A549 (cell line): ENCODE results near the gene IFT74. TPM values are rescaled to one million over a fixed set of nuclear protein-coding genes. Genes with fewer than 3 reads are reported as not detected.
"Not testable (repeated sequence)": the region's sequence is repeated elsewhere in the genome, so short reads cannot be mapped to it uniquely, and the experiment has no call there.

Experiments used
- ATAC-seq, 2 experiments: fragments of 200-7000 bp in 1 of 2; fragments of >200 bp in 1 of 2; cut with Nextera tagmentation in 1 of 2; cut with Tn5 transposase in 1 of 2; 3 replicates each; pipeline versions ENCODE4 v1.8.0 to v1.9.1; 2018 to 2020; ENCODE audit warnings: mild to moderate bottlenecking in 1 of 2, moderate library complexity in 1 of 2
- CTCF ChIA-PET: fragments of 300-600 bp; sonication (Branson Sonifier 250); formaldehyde crosslinking; extraction: SDS; loops from one replicate; lab custom pipeline; 2021; ENCODE audit warnings: antibody characterized with exemption, inconsistent platforms; lab: Yijun Ruan, JAX
- POLR2A ChIA-PET: fragments of 350-600 bp; formaldehyde crosslinking; extraction: SDS; loops from one replicate; lab custom pipeline; 2021; ENCODE audit warnings: antibody characterized with exemption, inconsistent platforms; lab: Yijun Ruan, JAX
- DNase-seq, 2 experiments: peaks; one replicate each; pipeline versions ENCODE4 v3.0.0 to v3.0.0-alpha.2; 2011 to 2016; ENCODE audit warnings: low read depth in 1 of 2, low spot score in 1 of 2
- FAIRE-seq: peaks from 2 replicates; lab custom pipeline; 2011; peaks lifted over from hg19 to GRCh38; lab: Jason Lieb, UNC
- H3K27ac ChIP-seq, 2 experiments: fragments of >200 bp; sonication (Bioruptor Twin); formaldehyde crosslinking; 3 replicates each; pipeline ENCODE4 v1.5.1; 2016 to 2017
- H3K4me1 ChIP-seq: fragments of >200 bp; sonication (Bioruptor Twin); formaldehyde crosslinking; 3 replicates; pipeline ENCODE4 v1.6.1; 2016
- H3K4me2 ChIP-seq: fragments of >200 bp; sonication (Bioruptor Twin); formaldehyde crosslinking; 3 replicates; pipeline ENCODE4 v1.6.1; 2016
- H3K4me3 ChIP-seq: fragments of >200 bp; sonication (Bioruptor Twin); formaldehyde crosslinking; 3 replicates; pipeline ENCODE4 v1.5.1; 2016
- H3K9me3 ChIP-seq: fragments of >200 bp; sonication (Bioruptor Twin); formaldehyde crosslinking; 3 replicates; pipeline ENCODE4 v1.6.1; 2016
- CBX8 ChIP-seq: fragments of 200-600 bp; sonication (generic); IDR thresholded peaks from 2 replicates; pipeline ENCODE4 v1.6.1; 2016
- CEBPB ChIP-seq, 2 experiments: fragments of >200 bp in 1 of 2; sonication (Bioruptor Twin) in 1 of 2; formaldehyde crosslinking in 1 of 2; IDR thresholded peaks; 2 replicates each; pipeline ENCODE4 v1.6.1; 2012 to 2016
- CHD4 ChIP-seq: fragments of 200-600 bp; sonication (generic); IDR thresholded peaks from 2 replicates; pipeline ENCODE4 v1.6.1; 2016; ENCODE audit warnings: antibody characterized with exemption, mild to moderate bottlenecking, borderline replicate concordance
- ESRRA ChIP-seq: fragments of 150-350 bp; IDR thresholded peaks from 2 replicates; pipeline ENCODE4 v1.6.1; 2014; ENCODE audit warnings: mild to moderate bottlenecking, low read length, borderline replicate concordance
- FOXS1 ChIP-seq: fragments of 250-450 bp; sonication (Bioruptor Pico); IDR thresholded peaks from 2 replicates; pipeline ENCODE4 v1.5.0; 2020; ENCODE audit warnings: mild to moderate bottlenecking, moderate library complexity
- GATA3 ChIP-seq: IDR thresholded peaks from 2 replicates; pipeline ENCODE4 v1.6.1; 2012; ENCODE audit warnings: borderline replicate concordance
- JUN ChIP-seq, 2 experiments: fragments of >200 bp; sonication (Bioruptor Twin); formaldehyde crosslinking; IDR thresholded peaks; 2 replicates in 1 of 2; 3 replicates in 1 of 2; pipeline ENCODE4 v1.6.1; 2016 to 2017
- MAFK ChIP-seq: fragments of 450-650 bp; IDR thresholded peaks from 2 replicates; pipeline ENCODE4 v1.6.1; 2014; ENCODE audit not compliant: partially characterized antibody
- NR3C1 ChIP-seq: fragments of >200 bp; sonication (Bioruptor Twin); formaldehyde crosslinking; IDR thresholded peaks from 3 replicates; pipeline ENCODE4 v1.6.1; 2017
- PHF8 ChIP-seq: fragments of 200-600 bp; sonication (generic); IDR thresholded peaks from 2 replicates; pipeline ENCODE4 v1.6.1; 2016; ENCODE audit warnings: low read depth, mild to moderate bottlenecking, antibody characterized with exemption, moderate library complexity, borderline replicate concordance
- POLR2AphosphoS2 ChIP-seq: conservative IDR thresholded peaks from 2 replicates; pipeline ENCODE4 v1.6.1; 2012; ENCODE audit warnings: low read length, improper control_type of control experiment, inconsistent platforms
- RARB ChIP-seq: fragments of 250-450 bp; sonication (Bioruptor Pico); IDR thresholded peaks from 2 replicates; pipeline ENCODE4 v1.8.0; 2021; ENCODE audit warnings: mild to moderate bottlenecking, moderate library complexity
- RCOR1 ChIP-seq: fragments of 150-350 bp; IDR thresholded peaks from 2 replicates; pipeline ENCODE4 v1.6.1; 2014; ENCODE audit warnings: antibody characterized with exemption, low read length, low read depth
- RFX5 ChIP-seq: fragments of 450-650 bp; IDR thresholded peaks from 2 replicates; pipeline ENCODE4 v1.7.1; 2014; ENCODE audit warnings: antibody characterized with exemption, mild to moderate bottlenecking, moderate library complexity
- TP53 ChIP-seq: fragments of 250-450 bp; sonication (Bioruptor Pico); IDR thresholded peaks from 2 replicates; pipeline ENCODE4 v1.5.0; 2021; ENCODE audit warnings: mild to moderate bottlenecking, moderate library complexity
- WGBS: methylation state at CpG from one replicate; pipeline ENCODE4 v1.1.6; 2017; ENCODE audit errors: missing lambda C conversion rate; 5-methylcytosine and 5-hydroxymethylcytosine counted together
- polyA plus RNA-seq, 4 experiments: library from polyadenylated mRNA; depleted of rRNA in 3 of 4; stranded (reverse); fragments of >200 nt; fragmentation: RNase III in 1 of 4; extraction: RNeasy Plus Mini Kit Qiagen cat#74134 plus additional on column Dnase treatment in 1 of 4; gene quantifications; 2 replicates in 3 of 4; 3 replicates in 1 of 4; pipeline ENCODE4 v1.2.3, GENCODE V29; 2011 to 2017

Gene IFT74
- polyA plus RNA-seq, 2 of the 4 experiments (the other 2 are of a cell fraction), result 16.1 to 26.3 TPM

DNA sequence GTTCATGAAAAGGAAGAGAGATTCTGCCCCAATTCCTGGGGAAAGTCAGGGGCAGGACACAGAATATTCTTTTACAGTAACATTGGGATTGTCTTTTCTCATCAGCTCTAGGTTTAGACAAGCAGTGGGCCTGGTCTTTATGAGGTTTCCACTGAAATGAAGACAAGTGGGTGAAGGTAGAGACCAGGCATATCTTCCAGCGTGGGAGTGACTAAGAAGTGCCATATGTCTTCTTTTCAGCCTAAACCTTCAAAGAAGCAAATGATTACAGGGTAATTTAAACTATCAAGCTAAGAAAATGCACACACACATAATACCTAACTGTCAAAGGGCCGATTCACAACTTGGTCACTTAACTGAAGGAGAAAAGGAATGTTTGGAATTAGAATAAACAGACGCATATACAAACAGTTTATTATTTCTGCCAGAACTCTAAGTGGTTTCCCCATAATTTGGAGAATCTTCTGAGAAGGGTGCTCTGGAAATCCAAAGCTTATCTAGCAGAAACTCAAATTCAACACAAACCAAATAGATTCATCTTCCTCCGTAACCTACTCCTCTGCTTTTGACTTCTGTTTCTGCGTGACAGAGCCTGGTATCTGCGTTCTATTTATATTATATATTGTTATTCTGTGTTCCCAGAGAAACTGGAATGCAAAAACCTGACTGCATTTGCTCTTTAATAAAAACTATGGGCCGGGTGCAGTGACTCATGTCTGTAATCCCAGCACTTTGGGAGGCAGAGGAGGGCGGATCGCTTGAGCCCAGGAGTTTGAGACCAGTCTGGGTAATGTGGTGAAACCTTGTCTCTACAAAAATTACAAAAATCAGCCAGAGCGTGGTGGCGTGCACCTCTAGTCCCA, 130.8 kb downstream of the IFT74 start:
- Histone ChIP-seq H3K9me3 (no peaks in the 10 kb centered on the region), H3K4me2 (no peak overlapping the region), H3K4me1 (no peaks in the 10 kb centered on the region), H3K4me3 (no peak overlapping the region), H3K27ac (no peak overlapping the region)
- CTCF ChIA-PET, result no interaction called here
- ATAC-seq (no peak; a peak in 2 of 6 replicates), DNase-seq (no peak), FAIRE-seq (no peak)
- POLR2A ChIA-PET, result no interaction called here
- 67% methylated on average over 11 of the region's 11 CpGs for WGBS
- TF ChIP-seq ESRRA (no peak), TP53 (CRISPR knock-in tag) (no peak)

DNA sequence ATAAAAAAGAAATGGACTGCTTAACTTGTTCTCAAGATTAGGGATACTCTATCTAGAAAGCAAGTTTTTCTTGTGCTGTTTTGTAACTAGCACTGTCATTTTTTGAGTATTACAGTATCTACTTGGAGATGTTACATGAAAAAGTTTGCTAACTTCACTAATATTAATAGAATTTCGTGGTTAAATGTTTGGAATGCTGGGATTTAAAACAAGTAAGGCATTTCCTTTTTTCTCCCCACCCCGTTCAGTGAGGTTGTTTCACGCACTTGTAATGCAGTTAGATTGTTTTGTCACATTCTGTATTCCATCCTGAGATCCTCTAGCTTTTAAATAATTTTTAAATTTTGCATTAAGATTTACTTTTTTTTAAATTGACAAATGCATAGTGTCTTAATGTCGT, 132.8 kb downstream of the IFT74 start:
- POLR2A ChIA-PET, result no interaction called here
- TF ChIP-seq GATA3 (no peak), RARB (CRISPR knock-in tag) (no peak), CBX8 (no peak), PHF8 (no peak)
- TF ChIP-seq, all 56 proteins: peak for 0
- DNase-seq (no peak), FAIRE-seq (no peak), ATAC-seq (no peak)
- Histone ChIP-seq H3K4me3 (no peak overlapping the region), H3K9me3 (no peaks in the 10 kb centered on the region), H3K4me1 (no peaks in the 10 kb centered on the region), H3K4me2 (no peak overlapping the region), H3K27ac (no peak overlapping the region)
- CTCF ChIA-PET, result no interaction called here
- 49% methylated on average over 4 of the region's 4 CpGs for WGBS

DNA sequence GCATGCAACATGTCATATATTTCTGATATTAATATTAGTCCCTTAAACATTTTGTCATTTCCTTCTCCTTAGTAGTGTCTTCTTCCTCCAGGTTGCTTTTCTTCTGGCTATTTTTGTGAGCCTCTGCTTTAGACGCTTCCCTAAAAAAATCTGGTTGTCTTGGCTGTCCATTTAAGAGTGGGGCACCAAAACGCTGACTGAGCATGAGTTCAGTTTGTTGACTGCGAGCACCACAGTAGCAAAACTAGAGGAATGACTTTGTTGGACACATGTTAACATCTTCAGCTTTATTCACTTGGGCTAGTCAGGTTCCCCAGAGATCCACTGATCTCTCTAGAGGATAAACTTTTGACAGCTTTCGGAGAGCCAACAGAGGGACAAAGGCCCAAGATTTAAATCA, 133.5 kb downstream of the IFT74 start:
- ATAC-seq (no peak), FAIRE-seq (no peak), DNase-seq (no peak)
- 79% methylated on average over 4 of the region's 4 CpGs for WGBS
- H3K4me2 ChIP-seq, result no peak overlapping the region
- no peak overlapping the region for H3K27ac ChIP-seq
- CTCF ChIA-PET, result no interaction called here
- H3K4me3 ChIP-seq, result no peak overlapping the region
- no peaks in the 10 kb centered on the region for H3K4me1 ChIP-seq
- POLR2A ChIA-PET, result no interaction called here
- no peaks in the 10 kb centered on the region for H3K9me3 ChIP-seq
- no peak for TF ChIP-seq RCOR1
- TF ChIP-seq MAFK, result peak; percentile 33

DNA sequence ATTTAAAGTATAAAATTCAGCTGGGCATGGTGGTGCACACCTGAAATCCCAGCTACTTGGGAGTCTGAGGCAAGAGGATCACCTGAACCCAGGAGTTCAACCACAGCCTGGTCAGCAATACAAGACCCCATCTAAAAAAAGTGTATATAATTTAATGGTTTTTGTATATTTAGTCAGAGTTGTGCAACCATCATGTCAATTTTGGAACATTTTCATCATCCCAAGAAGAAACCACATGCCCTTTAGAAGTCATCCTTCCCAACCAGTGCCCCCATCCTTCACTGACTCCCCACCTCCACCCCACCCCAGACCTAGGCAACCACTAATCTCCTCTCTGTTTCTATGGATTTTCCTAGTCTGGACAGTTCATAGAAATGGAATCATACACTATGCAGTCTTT, 134.0 kb downstream of the IFT74 start:
- TF ChIP-seq CEBPB (IDR thresholded peaks at IDR 0.05), result no peak
- no peak for TF ChIP-seq JUN (IDR thresholded peaks at IDR 0.05)
- TF ChIP-seq NR3C1, result no peak
- TF ChIP-seq FOXS1, result no peak
- H3K9me3 ChIP-seq, result no peaks in the 10 kb centered on the region
- no peak overlapping the region for H3K27ac ChIP-seq
- ATAC-seq (no peak), DNase-seq (no peak), FAIRE-seq (no peak)
- no peaks in the 10 kb centered on the region for H3K4me1 ChIP-seq
- H3K4me3 ChIP-seq, result no peak overlapping the region
- CTCF ChIA-PET, result no interaction called here
- POLR2A ChIA-PET, result no interaction called here
- H3K4me2 ChIP-seq, result no peak overlapping the region

DNA sequence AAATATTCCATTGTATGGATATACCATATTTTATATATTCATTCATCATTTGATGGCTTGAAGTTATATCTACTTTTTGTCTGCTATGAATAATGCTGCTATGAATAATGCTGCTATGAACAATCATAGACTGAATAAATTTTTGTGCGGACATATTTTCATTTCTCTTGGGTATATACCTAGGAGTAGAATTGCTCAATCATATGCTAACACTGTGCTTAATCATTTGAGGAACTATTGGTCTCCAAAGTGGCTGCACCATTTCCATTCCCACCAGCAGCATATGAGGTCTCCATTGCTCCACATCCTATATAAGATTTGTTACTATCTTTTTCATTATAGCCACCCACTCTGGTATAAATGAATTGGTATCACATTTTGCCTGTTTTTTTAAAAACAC, 134.5 kb downstream of the IFT74 start:
- CTCF ChIA-PET, result no interaction called here
- DNase-seq (no peak), ATAC-seq (no peak), FAIRE-seq (no peak)
- 100% methylated on average over 1 of the region's 1 CpG for WGBS
- Histone ChIP-seq H3K4me2 (no peak overlapping the region), H3K27ac (no peak overlapping the region), H3K4me3 (no peak overlapping the region), H3K9me3 (no peaks in the 10 kb centered on the region), H3K4me1 (no peaks in the 10 kb centered on the region)
- POLR2A ChIA-PET, result no interaction called here
- TF ChIP-seq CHD4 (no peak), GATA3 (no peak), RFX5 (no peak), POLR2AphosphoS2 (no peak)

GRCh38 chr9:27092496-27092895, 136.3 kb downstream of the IFT74 start:
- 87% methylated on average over 25 of the region's 27 CpGs for WGBS
- FAIRE-seq, POLR2A ChIA-PET: not testable (repeated sequence)

DNA sequence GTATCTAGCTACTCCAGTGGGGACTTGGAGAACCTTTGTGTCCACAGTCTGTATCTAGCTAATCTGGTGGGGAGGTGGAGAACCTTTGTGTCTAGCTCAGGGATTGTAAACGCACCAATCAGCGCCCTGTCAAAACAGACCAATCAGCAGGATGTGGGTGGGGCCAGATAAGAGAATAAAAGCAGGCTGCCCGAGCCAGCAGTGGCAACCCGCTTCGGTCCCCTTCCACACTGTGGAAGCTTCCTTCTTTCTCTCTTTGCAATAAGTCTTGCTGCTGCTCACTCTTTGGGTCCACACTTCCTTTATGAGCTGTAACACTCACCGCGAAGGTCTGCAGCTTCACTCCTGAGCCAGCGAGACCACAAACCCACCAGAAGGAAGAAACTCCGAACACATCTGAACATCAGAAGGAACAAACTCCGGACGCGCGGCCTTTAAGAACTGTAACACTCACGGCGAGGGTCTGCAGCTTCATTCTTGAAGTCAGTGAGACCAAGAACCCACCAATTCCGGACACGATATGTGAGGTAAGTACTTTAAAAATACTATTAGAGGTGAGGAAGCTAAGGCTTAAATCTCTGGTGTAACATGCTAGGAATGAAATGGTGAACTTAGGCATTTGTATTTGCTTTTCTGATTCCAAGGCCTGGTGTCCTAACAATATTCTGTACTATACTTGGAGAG, 137.3 kb downstream of the IFT74 start:
- H3K9me3 ChIP-seq, H3K4me1 ChIP-seq, POLR2A ChIA-PET, CTCF ChIA-PET, ATAC-seq, DNase-seq, H3K4me2 ChIP-seq, H3K27ac ChIP-seq, FAIRE-seq, H3K4me3 ChIP-seq: not testable (repeated sequence)
- WGBS, result 94% methylated on average over 17 of the region's 17 CpGs

More at GRCh38 chr9:27092496-27092895, 136.3 kb downstream of the IFT74 start:
- CTCF ChIA-PET, ATAC-seq, DNase-seq, H3K4me2 ChIP-seq, H3K4me1 ChIP-seq, H3K9me3 ChIP-seq, H3K4me3 ChIP-seq, H3K27ac ChIP-seq: not testable (repeated sequence)
